HepG2 (cell line): ENCODE measurements around the gene IQGAP2. TPM values are rescaled to one million over a fixed set of nuclear protein-coding genes. Genes with fewer than 3 reads are reported as not detected.

Source experiments
- ATAC-seq: fragments of 200-7000 bp; cut with Tn5 transposase; 3 replicates; pipeline ENCODE4 v1.9.1; 2020; ENCODE audit warnings: mild to moderate bottlenecking, moderate library complexity
- BruUV-seq: library from RNA; stranded (reverse); fragments of 400-500 nt; replicated peaks from 2 replicates; lab custom pipeline; 2021; lab: Mats Ljungman, UMichigan
- CTCF ChIA-PET: fragments of 300-600 bp; formaldehyde crosslinking; extraction: SDS; loops from one replicate; lab custom pipeline; 2021; ENCODE audit warnings: low total read pairs, inconsistent platforms, low intra/inter-chr PET ratio; lab: Yijun Ruan, JAX
- POLR2A ChIA-PET: fragments of 350-600 bp; sonication (Branson Sonifier 250); formaldehyde crosslinking; loops from one replicate; lab custom pipeline; 2020; ENCODE audit warnings: antibody characterized with exemption, inconsistent platforms; lab: Yijun Ruan, JAX
- DNase-seq: peaks from one replicate; pipeline ENCODE4 v3.0.0-alpha.2; 2015; ENCODE audit warnings: low spot score
- FAIRE-seq: peaks from 3 replicates; lab custom pipeline; 2011; peaks lifted over from hg19 to GRCh38; lab: Jason Lieb, UNC
- H2AFZ ChIP-seq: one replicate; pipeline ENCODE4 v1.6.1; 2011; ENCODE audit warnings: low read length, inconsistent platforms
- H3K27ac ChIP-seq: fragments of 300-600 bp; 3 replicates; pipeline ENCODE4 v1.8.0; 2011; ENCODE audit warnings: mixed run types, mild to moderate bottlenecking, mixed read lengths, low read length, inconsistent platforms; ENCODE audit not compliant: insufficient read depth; ENCODE audit errors: extremely low read length
- H3K27me3 ChIP-seq, 2 experiments: fragments of 200-600 bp in 1 of 2; 2 replicates in 1 of 2; 3 replicates in 1 of 2; pipeline versions ENCODE4 v1.6.0 to v1.8.0; 2011; ENCODE audit warnings: low read length in 2 of 2, mild to moderate bottlenecking in 2 of 2, moderate library complexity in 2 of 2, inconsistent platforms in 1 of 2; ENCODE audit not compliant: insufficient read depth in 2 of 2, control insufficient read depth in 1 of 2
- H3K36me3 ChIP-seq, 2 experiments: fragments of 200-600 bp in 1 of 2; replicated peaks in 1 of 2; 2 replicates in 1 of 2; 3 replicates in 1 of 2; pipeline versions ENCODE4 v1.5.1 to v1.8.0; 2011; ENCODE audit warnings: low read length in 2 of 2, inconsistent platforms in 1 of 2; ENCODE audit not compliant: insufficient read depth in 2 of 2, control insufficient read depth in 1 of 2
- H3K4me1 ChIP-seq: 2 replicates; pipeline ENCODE4 v1.5.1; 2012; ENCODE audit warnings: low read length, inconsistent platforms; ENCODE audit not compliant: insufficient read depth
- H3K4me2 ChIP-seq: 2 replicates; pipeline ENCODE4 v1.6.0; 2011; ENCODE audit warnings: low read depth, low read length, inconsistent platforms
- H3K4me3 ChIP-seq, 3 experiments: fragments of 200-600 bp in 1 of 3; sonication (generic), shearing (Covaris generic) in 1 of 3; replicated peaks in 1 of 3; 2 replicates each; pipeline ENCODE4 v1.5.1; 2011 to 2016; ENCODE audit warnings: low read length in 3 of 3, inconsistent platforms in 2 of 3, low read depth in 2 of 3, mild to moderate bottlenecking in 2 of 3, control low read depth in 1 of 3, mixed read lengths in 1 of 3; ENCODE audit not compliant: insufficient read depth in 1 of 3
- H3K79me2 ChIP-seq: one replicate; pipeline ENCODE4 v1.6.1; 2011; ENCODE audit warnings: low read length, inconsistent platforms; ENCODE audit not compliant: insufficient read depth
- H3K9ac ChIP-seq: 2 replicates; pipeline ENCODE4 v1.6.0; 2011; ENCODE audit warnings: mild to moderate bottlenecking, low read depth, low read length, inconsistent platforms; ENCODE audit not compliant: insufficient read depth
- H3K9me3 ChIP-seq: 2 replicates; pipeline ENCODE4 v1.5.1; 2012; ENCODE audit warnings: mild to moderate bottlenecking, low read length
- H4K20me1 ChIP-seq: 2 replicates; pipeline ENCODE4 v1.6.0; 2011; ENCODE audit warnings: inconsistent platforms, mild to moderate bottlenecking, low read length, moderate library complexity; ENCODE audit not compliant: insufficient read depth
- ARNTL ChIP-seq: sonication (generic); formaldehyde crosslinking; IDR thresholded peaks from 2 replicates; pipeline ENCODE4 v1.4.0; 2020; ENCODE audit warnings: mild to moderate bottlenecking, missing genetic modification reagents
- BORCS8-MEF2B ChIP-seq: sonication (generic); formaldehyde crosslinking; IDR thresholded peaks from 2 replicates; pipeline ENCODE4 v1.8.0; 2022; ENCODE audit warnings: mild to moderate bottlenecking, missing genetic modification reagents
- CSRNP2 ChIP-seq: sonication (generic); formaldehyde crosslinking; conservative IDR thresholded peaks from 2 replicates; pipeline ENCODE4 v1.8.0; 2022; ENCODE audit warnings: low read depth, missing genetic modification reagents
- FOXP1 ChIP-seq, 2 experiments: fragments of 450-650 bp in 1 of 2; IDR thresholded peaks; 2 replicates each; pipeline ENCODE4 v1.6.1; 2017 to 2018; ENCODE audit warnings: antibody characterized with exemption in 1 of 2
- GATA4 ChIP-seq: sonication (generic); IDR thresholded peaks from 2 replicates; pipeline ENCODE4 v1.6.1; 2016; ENCODE audit warnings: antibody characterized with exemption, low read depth, borderline replicate concordance
- HOXA7 ChIP-seq: sonication (generic); formaldehyde crosslinking; IDR thresholded peaks from 2 replicates; pipeline ENCODE4 v1.8.1; 2022; ENCODE audit warnings: mild to moderate bottlenecking, missing genetic modification reagents, moderate library complexity
- KDM4B ChIP-seq: sonication (generic); formaldehyde crosslinking; IDR thresholded peaks from 2 replicates; pipeline ENCODE4 v1.4.0; 2020; ENCODE audit warnings: missing genetic modification reagents
- KLF15 ChIP-seq: sonication (generic); formaldehyde crosslinking; IDR thresholded peaks from 2 replicates; pipeline ENCODE4 v1.8.1; 2023; ENCODE audit warnings: borderline replicate concordance, mild to moderate bottlenecking, inconsistent platforms, missing genetic modification reagents, mixed read lengths
- LBX2 ChIP-seq: sonication (generic); formaldehyde crosslinking; IDR thresholded peaks from 2 replicates; pipeline ENCODE4 v1.5.0; 2020; ENCODE audit warnings: missing genetic modification reagents, mild to moderate bottlenecking, borderline replicate concordance
- PAXIP1 ChIP-seq: sonication (generic); formaldehyde crosslinking; conservative IDR thresholded peaks from 2 replicates; pipeline ENCODE4 v1.4.0; 2020; ENCODE audit warnings: mild to moderate bottlenecking, missing genetic modification reagents, moderate library complexity
- PCBP1 ChIP-seq: fragments of 200-400 bp; formaldehyde crosslinking; IDR thresholded peaks from 2 replicates; pipeline ENCODE4 v1.6.1; 2017; ENCODE audit warnings: mild to moderate bottlenecking, low read depth, low read length, borderline replicate concordance
- TAF1 ChIP-seq: sonication (generic); formaldehyde crosslinking; IDR thresholded peaks from 2 replicates; pipeline ENCODE4 v1.4.0; 2020; ENCODE audit warnings: missing genetic modification reagents
- TBL1XR1 ChIP-seq: fragments of 150-350 bp; IDR thresholded peaks from 2 replicates; pipeline ENCODE4 v1.6.1; 2014; ENCODE audit warnings: borderline replicate concordance, low read length; ENCODE audit not compliant: partially characterized antibody
- TOE1 ChIP-seq: sonication (generic); formaldehyde crosslinking; IDR thresholded peaks from 2 replicates; pipeline ENCODE4 v1.4.0; 2020; ENCODE audit warnings: mild to moderate bottlenecking, missing genetic modification reagents
- U2AF1 ChIP-seq: fragments of 200-400 bp; formaldehyde crosslinking; optimal IDR thresholded peaks from 2 replicates; pipeline ENCODE3; 2017; ENCODE audit warnings: mild to moderate bottlenecking, low read depth, low read length
- ZBTB8A ChIP-seq: sonication (generic); formaldehyde crosslinking; IDR thresholded peaks from 2 replicates; pipeline ENCODE4 v1.4.0; 2020; ENCODE audit warnings: mild to moderate bottlenecking, low read depth, missing genetic modification reagents, borderline replicate concordance
- ZNF616 ChIP-seq: sonication (generic); formaldehyde crosslinking; IDR thresholded peaks from 2 replicates; pipeline ENCODE4 v1.5.0; 2020; ENCODE audit warnings: low read depth, mild to moderate bottlenecking, missing genetic modification reagents
- ZNF691 ChIP-seq: sonication (generic); formaldehyde crosslinking; IDR thresholded peaks from 2 replicates; pipeline ENCODE4 v1.4.0; 2020; ENCODE audit warnings: missing genetic modification reagents, low read depth, mild to moderate bottlenecking, borderline replicate concordance
- WGBS: methylation state at CpG from one replicate; pipeline ENCODE4 v1.1.6; 2017; ENCODE audit warnings: low lambda C conversion rate; 5-methylcytosine and 5-hydroxymethylcytosine counted together
- in situ Hi-C: cut with HindIII; loops from 2 replicates; pipeline ENCODE4 v1.10.0; 2017; ENCODE audit warnings: low pct_unique_long_range_greater_than_20kb; ENCODE audit not compliant: extremely low pct_ligation_motif_present
- intact Hi-C: fragments of 100-400 bp; cut with micrococcal nuclease; formaldehyde crosslinking; loops from one replicate; pipeline ENCODE4 v1.10.0; 2022; ENCODE audit not compliant: unreplicated experiment
- polyA plus RNA-seq, 8 experiments: library from polyadenylated mRNA; depleted of rRNA in 3 of 8; stranded (reverse) in 7 of 8; unstranded in 1 of 8; fragments of >200 nt; fragmentation: Illumina TruSeq in 4 of 8; extraction: Trizol in 4 of 8; gene quantifications; 2 replicates each; pipeline versions ENCODE4 v1.2.1 to v1.2.3, GENCODE V29; 2011 to 2016; ENCODE audit warnings: low read depth in 4 of 8, missing spikeins in 1 of 8, mixed read lengths in 1 of 8; ENCODE audit not compliant: insufficient read depth in 1 of 8
- total RNA-seq, 5 experiments: library from RNA; depleted of rRNA; stranded (reverse); fragments of >200 nt; fragmentation: Illumina TruSeq; extraction: Trizol; gene quantifications; 2 replicates each; pipeline ENCODE4 v1.2.3, GENCODE V29; 2016; ENCODE audit warnings: low read depth in 1 of 5

Gene IQGAP2
- total and polyA plus RNA-seq, 2 of the 13 experiments (the other 11 are each of a cell fraction or from before 2014, with no cell fraction given) = 35.2 to 83.3 TPM

- TF ChIP-seq PAXIP1 (CRISPR knock-in tag) (no peak), KDM4B (CRISPR knock-in tag) (no peak), ZNF616 (CRISPR knock-in tag) (no peak), TOE1 (CRISPR knock-in tag) (no peak), LBX2 (CRISPR knock-in tag) (no peak), TAF1 (CRISPR knock-in tag) (no peak), ARNTL (no peak), PCBP1 (no peak), KLF15 (CRISPR knock-in tag) (no peak)
Measured at GRCh38 chr5:76688212-76688611, 285.1 kb downstream of the IQGAP2 start (continued).

GRCh38 chr5:76688836-76689235 lies 285.8 kb downstream of the IQGAP2 start:
- H3K36me3 ChIP-seq = peaks cover 1 to 13% of the 10 kb centered on the region in 2 experiments; a peak in 4 of 5 replicates
- no peaks in the 10 kb centered on the region for H4K20me1 ChIP-seq
- H2AFZ ChIP-seq = no peak overlapping the region
- BruUV-seq = no TSS peak
- no peak overlapping the region for H3K9ac ChIP-seq
- no peak overlapping the region for H3K27ac ChIP-seq
- FAIRE-seq = no peak
- WGBS = 84% methylated on average over 3 of the region's 3 CpGs
- no peaks in the 10 kb centered on the region for H3K79me2 ChIP-seq
- no peak for ATAC-seq
- in situ Hi-C loops = no loop called here
- H3K4me1 ChIP-seq = peaks cover 35% of the 10 kb centered on the region
- no peak overlapping the region for H3K4me2 ChIP-seq
- H3K4me3 ChIP-seq = no peak overlapping the region
- no peaks in the 10 kb centered on the region for H3K9me3 ChIP-seq
- intact Hi-C loops = no loop called here
- ChIA-PET POLR2A (no interaction called here), CTCF (no interaction called here)
- no peaks in the 10 kb centered on the region for H3K27me3 ChIP-seq
- DNase-seq = no peak
- TF ChIP-seq TBL1XR1 = no peak
- TF ChIP-seq FOXP1 (IDR thresholded peaks at IDR 0.05) = no peak
- no peak for TF ChIP-seq FOXP1 (CRISPR knock-in tag; IDR thresholded peaks at IDR 0.05)
- TF ChIP-seq CSRNP2 = no peak
- TF ChIP-seq BORCS8-MEF2B (CRISPR knock-in tag) = no peak
- TF ChIP-seq ZBTB8A (CRISPR knock-in tag) = no peak
- TF ChIP-seq ZNF691 (CRISPR knock-in tag) = no peak
- TF ChIP-seq GATA4 = no peak
- no peak for TF ChIP-seq HOXA7 (CRISPR knock-in tag)
- TF ChIP-seq U2AF1 = no peak
